IMR-90 (cell line): ENCODE measurements around the gene ADCY5. TPM values are rescaled to one million over a fixed set of nuclear protein-coding genes. Genes with fewer than 3 reads are reported as not detected.

ENCODE experiments used
- ATAC-seq: fragments of 200-7000 bp; cut with Tn5 transposase; 2 replicates; pipeline ENCODE4 v1.9.1; 2020; ENCODE audit warnings: low read depth, mild to moderate bottlenecking, moderate library complexity
- BruUV-seq: library from RNA; stranded (reverse); fragments of 400-500 nt; replicated peaks from 2 replicates; lab custom pipeline; 2021; lab: Mats Ljungman, UMichigan
- CTCF ChIA-PET: fragments of 300-600 bp; formaldehyde crosslinking; extraction: SDS; loops from one replicate; lab custom pipeline; 2021; ENCODE audit warnings: antibody characterized with exemption; lab: Yijun Ruan, JAX
- POLR2A ChIA-PET: fragments of 300-600 bp; sonication (Branson Sonifier 250); formaldehyde crosslinking; loops from one replicate; lab custom pipeline; 2022; ENCODE audit warnings: antibody characterized with exemption; ENCODE audit not compliant: unreplicated experiment; lab: Charles Lee
- DNase-seq: peaks from one replicate; pipeline ENCODE4 v3.0.0; 2013
- H2AFZ ChIP-seq: replicated peaks from 2 replicates; pipeline ENCODE3; 2013; ENCODE audit warnings: low read length, mild to moderate bottlenecking; ENCODE audit not compliant: poor library complexity
- H2AK5ac ChIP-seq: 2 replicates; pipeline ENCODE4 v1.6.1; 2013; ENCODE audit warnings: low read depth, low read length, inconsistent platforms
- H2AK9ac ChIP-seq: replicated peaks from 2 replicates; pipeline ENCODE3; 2013; ENCODE audit warnings: mild to moderate bottlenecking, low read depth, low read length, moderate library complexity; ENCODE audit not compliant: poor library complexity
- H2BK120ac ChIP-seq: 2 replicates; pipeline ENCODE4 v1.6.1; 2013; ENCODE audit warnings: low read depth, low read length, inconsistent platforms
- H2BK15ac ChIP-seq: 3 replicates; pipeline ENCODE4 v1.6.1; 2013; ENCODE audit warnings: low read depth, low read length, inconsistent platforms
- H2BK20ac ChIP-seq: 2 replicates; pipeline ENCODE4 v1.6.1; 2013; ENCODE audit warnings: low read depth, mild to moderate bottlenecking, inconsistent platforms, low read length, moderate library complexity
- H2BK5ac ChIP-seq: 2 replicates; pipeline ENCODE4 v1.6.1; 2013; ENCODE audit warnings: mild to moderate bottlenecking, low read depth, low read length, inconsistent platforms; ENCODE audit not compliant: poor library complexity, severe bottlenecking
- H3K14ac ChIP-seq: replicated peaks from 2 replicates; pipeline ENCODE4 v1.6.1; 2013; ENCODE audit warnings: low read depth, low read length, inconsistent platforms
- H3K18ac ChIP-seq: 2 replicates; pipeline ENCODE4 v1.6.1; 2013; ENCODE audit warnings: low read depth, low read length, control low read depth
- H3K23ac ChIP-seq: 2 replicates; pipeline ENCODE4 v1.6.1; 2013; ENCODE audit warnings: low read depth, low read length, inconsistent platforms
- H3K27ac ChIP-seq: 2 replicates; pipeline ENCODE4 v1.5.1; 2013; ENCODE audit warnings: mild to moderate bottlenecking, control low read depth, low read length; ENCODE audit not compliant: insufficient read depth
- H3K27me3 ChIP-seq: 2 replicates; pipeline ENCODE4 v1.6.1; 2013; ENCODE audit warnings: low read length; ENCODE audit not compliant: control insufficient read depth, insufficient read depth
- H3K36me3 ChIP-seq: 2 replicates; pipeline ENCODE4 v1.6.1; 2013; ENCODE audit warnings: low read length, mixed read lengths; ENCODE audit not compliant: control insufficient read depth, insufficient read depth
- H3K4ac ChIP-seq: 2 replicates; pipeline ENCODE4 v1.6.1; 2013; ENCODE audit warnings: low read depth, low read length, inconsistent platforms
- H3K4me1 ChIP-seq: 2 replicates; pipeline ENCODE4 v1.6.1; 2013; ENCODE audit warnings: low read length, mixed read lengths; ENCODE audit not compliant: control insufficient read depth, insufficient read depth
- H3K4me2 ChIP-seq: 2 replicates; pipeline ENCODE4 v1.6.1; 2013; ENCODE audit warnings: low read depth, mild to moderate bottlenecking, control low read depth, low read length, moderate library complexity
- H3K4me3 ChIP-seq: 2 replicates; pipeline ENCODE4 v1.5.1; 2013; ENCODE audit warnings: low read depth, mild to moderate bottlenecking, control low read depth, low read length, moderate library complexity; ENCODE audit not compliant: insufficient read depth
- H3K56ac ChIP-seq: 2 replicates; pipeline ENCODE4 v1.6.1; 2013; ENCODE audit warnings: low read length, inconsistent platforms; ENCODE audit not compliant: insufficient read depth; ENCODE audit errors: extremely low read depth
- H3K79me1 ChIP-seq, 2 experiments: 2 replicates each; pipeline ENCODE4 v1.6.1; 2013; ENCODE audit warnings: low read length in 2 of 2, inconsistent platforms in 1 of 2, low read depth in 1 of 2
- H3K9ac ChIP-seq: 2 replicates; pipeline ENCODE4 v1.6.1; 2013; ENCODE audit warnings: low read depth, low read length, control low read depth
- H3K9me1 ChIP-seq: 2 replicates; pipeline ENCODE4 v1.6.1; 2013; ENCODE audit warnings: low read length, inconsistent platforms; ENCODE audit not compliant: insufficient read depth
- H3K9me3 ChIP-seq: 2 replicates; pipeline ENCODE4 v1.6.1; 2013; ENCODE audit warnings: low read length; ENCODE audit not compliant: control insufficient read depth, insufficient read depth
- H4K20me1 ChIP-seq: 2 replicates; pipeline ENCODE4 v1.6.1; 2013; ENCODE audit warnings: low read length, inconsistent platforms; ENCODE audit not compliant: insufficient read depth
- H4K5ac ChIP-seq: 2 replicates; pipeline ENCODE4 v1.6.1; 2013; ENCODE audit warnings: mild to moderate bottlenecking, low read depth, low read length, control low read depth
- H4K8ac ChIP-seq, 2 experiments: 2 replicates each; pipeline ENCODE4 v1.6.1; 2013; ENCODE audit warnings: low read depth in 2 of 2, low read length in 2 of 2, control low read depth in 1 of 2, inconsistent platforms in 1 of 2
- H4K91ac ChIP-seq: 2 replicates; pipeline ENCODE4 v1.6.1; 2013; ENCODE audit warnings: low read depth, low read length, inconsistent platforms; ENCODE audit not compliant: insufficient read depth
- MAZ ChIP-seq: IDR thresholded peaks from 2 replicates; pipeline ENCODE4 v1.6.1; 2012; ENCODE audit warnings: low read depth, mild to moderate bottlenecking, low read length, improper control_type of control experiment, moderate library complexity, borderline replicate concordance
- RCOR1 ChIP-seq: IDR thresholded peaks from 2 replicates; pipeline ENCODE4 v1.6.1; 2012; ENCODE audit warnings: mild to moderate bottlenecking, low read length, improper control_type of control experiment; ENCODE audit not compliant: insufficient replicate concordance
- WGBS, 2 experiments: methylation state at CpG; one replicate each; pipeline versions ENCODE4 v1.1.5 to v1.1.7; 2013; ENCODE audit warnings: missing lambda C conversion rate in 2 of 2; ENCODE audit not compliant: insufficient read length in 1 of 2; ENCODE audit errors: extremely low coverage in 2 of 2; 5-methylcytosine and 5-hydroxymethylcytosine counted together
- dilution Hi-C: fragments of 300-500 bp; cut with HindIII; formaldehyde crosslinking; loops from one replicate; pipeline ENCODE4 v1.14.3; 2018; ENCODE audit warnings: low sequenced_read_pairs; ENCODE audit not compliant: unreplicated experiment
- in situ Hi-C: fragments of 300-500 bp; cut with MboI; formaldehyde crosslinking; loops from 3 replicates; pipeline ENCODE4 v1.14.3; 2019; ENCODE audit warnings: low sequenced_read_pairs, inconsistent platforms, mixed read lengths
- intact Hi-C: fragments of 100-400 bp; cut with micrococcal nuclease; formaldehyde crosslinking; loops from 2 replicates; pipeline ENCODE4 v1.10.0; 2022
- polyA plus RNA-seq, 3 experiments: library from polyadenylated mRNA; depleted of rRNA; stranded (reverse); fragments of >200 nt; gene quantifications; 2 replicates each; pipeline ENCODE4 v1.2.3, GENCODE V29; 2012; ENCODE audit warnings: low replicate concordance in 1 of 3
- total RNA-seq: library from RNA; depleted of rRNA; stranded (reverse); fragments of >200 nt; gene quantifications from 2 replicates; pipeline ENCODE4 v1.2.3, GENCODE V29; 2012
- TF ChIP-seq, protein P1 (sequence below): conservative IDR thresholded peaks from 2 replicates; pipeline ENCODE4 v1.5.1; 2012; ENCODE audit warnings: mild to moderate bottlenecking, low read depth, low read length, improper control_type of control experiment

Gene ADCY5
- total and polyA plus RNA-seq, 2 of the 4 experiments (the other 2 are of a cell fraction), result 0.14 to 0.18 TPM

DNA sequence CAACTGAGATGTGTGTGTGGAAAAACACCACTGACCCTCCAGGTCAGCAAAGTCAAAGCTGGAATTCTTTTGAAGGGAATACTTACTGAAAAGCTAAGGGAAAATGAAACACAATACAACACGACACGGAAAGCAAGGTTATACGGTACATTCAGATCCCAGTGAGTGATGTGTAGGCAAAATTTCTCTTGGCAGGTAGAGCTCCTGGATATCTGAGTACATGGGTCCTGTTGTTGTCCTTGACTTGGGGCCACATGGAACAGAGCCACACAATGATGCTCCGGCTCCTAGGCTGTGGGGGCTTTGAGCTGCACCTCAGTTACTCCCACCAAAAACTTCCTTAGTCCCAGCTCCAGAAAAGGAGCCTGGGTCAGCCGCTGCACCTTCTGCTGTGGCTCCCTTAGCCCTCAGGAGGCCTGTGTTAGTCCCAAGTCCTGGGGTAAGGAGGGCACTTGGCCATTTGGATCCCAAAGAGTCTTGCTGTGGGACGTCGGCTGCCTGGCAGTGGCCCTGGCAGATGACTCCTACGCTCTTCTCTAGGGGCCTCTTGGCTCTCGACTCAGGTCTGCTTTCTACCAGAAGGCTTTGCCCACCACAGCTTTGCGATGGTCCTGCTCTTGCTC lies 95.6 kb downstream of the ADCY5 start:
- Histone ChIP-seq H3K9ac (no peak overlapping the region), H3K14ac (no peak overlapping the region), H3K4me3 (no peak overlapping the region), H2AK5ac (no peak overlapping the region), H2BK20ac (no peak overlapping the region), H3K36me3 (no peaks in the 10 kb centered on the region), H4K20me1 (no peaks in the 10 kb centered on the region), H2AFZ (no peak overlapping the region), H4K8ac (no peak overlapping the region), H3K56ac (no peak overlapping the region), H3K79me1 (no peaks in the 10 kb centered on the region), H2BK120ac (no peak overlapping the region), H3K18ac (no peak overlapping the region), H3K4ac (no peak overlapping the region), H4K5ac (no peak overlapping the region), H3K27ac (no peak overlapping the region), H3K4me2 (no peak overlapping the region), H3K9me3 (no peaks in the 10 kb centered on the region), H2AK9ac (no peak overlapping the region), H3K4me1 (no peaks in the 10 kb centered on the region), H3K23ac (no peak overlapping the region), H3K27me3 (peaks cover 51% of the 10 kb centered on the region), H3K9me1 (no peaks in the 10 kb centered on the region), H4K91ac (no peak overlapping the region), H2BK15ac (no peak overlapping the region), H2BK5ac (no peak overlapping the region)
- in situ Hi-C loops, result no loop called here
- ATAC-seq, result no peak
- TF ChIP-seq, protein P1, sequence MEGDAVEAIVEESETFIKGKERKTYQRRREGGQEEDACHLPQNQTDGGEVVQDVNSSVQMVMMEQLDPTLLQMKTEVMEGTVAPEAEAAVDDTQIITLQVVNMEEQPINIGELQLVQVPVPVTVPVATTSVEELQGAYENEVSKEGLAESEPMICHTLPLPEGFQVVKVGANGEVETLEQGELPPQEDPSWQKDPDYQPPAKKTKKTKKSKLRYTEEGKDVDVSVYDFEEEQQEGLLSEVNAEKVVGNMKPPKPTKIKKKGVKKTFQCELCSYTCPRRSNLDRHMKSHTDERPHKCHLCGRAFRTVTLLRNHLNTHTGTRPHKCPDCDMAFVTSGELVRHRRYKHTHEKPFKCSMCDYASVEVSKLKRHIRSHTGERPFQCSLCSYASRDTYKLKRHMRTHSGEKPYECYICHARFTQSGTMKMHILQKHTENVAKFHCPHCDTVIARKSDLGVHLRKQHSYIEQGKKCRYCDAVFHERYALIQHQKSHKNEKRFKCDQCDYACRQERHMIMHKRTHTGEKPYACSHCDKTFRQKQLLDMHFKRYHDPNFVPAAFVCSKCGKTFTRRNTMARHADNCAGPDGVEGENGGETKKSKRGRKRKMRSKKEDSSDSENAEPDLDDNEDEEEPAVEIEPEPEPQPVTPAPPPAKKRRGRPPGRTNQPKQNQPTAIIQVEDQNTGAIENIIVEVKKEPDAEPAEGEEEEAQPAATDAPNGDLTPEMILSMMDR, result no peak
- no peak for TF ChIP-seq MAZ
- TF ChIP-seq RCOR1, result no peak
- ChIA-PET POLR2A (no interaction called here), CTCF (no interaction called here)
- dilution Hi-C loops, result no loop called here
- BruUV-seq, result no TSS peak
- WGBS, 2 experiments, result 90% methylated on average over 3 of the region's 10 CpGs; no CpG with 5 or more reads in 1 of the 2 experiments
- intact Hi-C loops, result no loop called here
- no peak for DNase-seq
